ENCODE data around the gene THOC6. TPM values are rescaled to one million over a fixed set of nuclear protein-coding genes. Genes with fewer than 3 reads are reported as not detected.
A peak's percentile ranks its signal among the peaks of the same experiment; 100 is the strongest.

THOC6 gene
- total RNA-seq, 6 experiments from 2014 or later = 18.2 to 21.6 (median 19.9) TPM

DNA sequence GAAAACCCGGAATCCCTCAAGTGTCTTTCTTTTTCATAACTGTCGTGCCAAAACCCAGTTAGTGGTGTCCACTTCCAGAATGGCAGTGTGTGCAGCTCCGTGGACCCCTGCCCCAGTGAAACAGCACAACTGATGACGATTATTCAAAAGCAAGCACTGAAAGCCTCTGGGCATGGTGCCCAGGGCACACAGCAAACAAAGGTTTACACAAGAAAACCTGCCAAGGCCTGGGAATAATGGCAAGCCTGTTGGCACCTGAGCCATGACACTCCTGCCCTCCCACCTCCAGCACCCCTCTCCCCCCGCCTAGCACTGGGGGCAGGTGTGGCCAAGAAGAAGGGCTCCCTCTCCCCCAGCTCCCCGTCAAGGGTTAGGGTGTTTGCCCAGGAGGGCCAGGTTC, 46.4 kb upstream of the THOC6 start:
- Mint-ChIP-seq H3K36me3 (ENCODE audit: low read depth) (no peaks in the 10 kb centered on the region), H3K4me3 (no peak overlapping the region), H3K4me1 (ENCODE audit: low read depth) (peaks cover 18% of the 10 kb centered on the region), H3K27me3 (ENCODE audit: insufficient read depth) (peaks cover 4% of the 10 kb centered on the region; the same call in 1 of the 2 replicates), H3K27ac (no peak overlapping the region), H3K9me3 (no peaks in the 10 kb centered on the region)
- no peak for DNase-seq
- TF ChIP-seq, protein P1, sequence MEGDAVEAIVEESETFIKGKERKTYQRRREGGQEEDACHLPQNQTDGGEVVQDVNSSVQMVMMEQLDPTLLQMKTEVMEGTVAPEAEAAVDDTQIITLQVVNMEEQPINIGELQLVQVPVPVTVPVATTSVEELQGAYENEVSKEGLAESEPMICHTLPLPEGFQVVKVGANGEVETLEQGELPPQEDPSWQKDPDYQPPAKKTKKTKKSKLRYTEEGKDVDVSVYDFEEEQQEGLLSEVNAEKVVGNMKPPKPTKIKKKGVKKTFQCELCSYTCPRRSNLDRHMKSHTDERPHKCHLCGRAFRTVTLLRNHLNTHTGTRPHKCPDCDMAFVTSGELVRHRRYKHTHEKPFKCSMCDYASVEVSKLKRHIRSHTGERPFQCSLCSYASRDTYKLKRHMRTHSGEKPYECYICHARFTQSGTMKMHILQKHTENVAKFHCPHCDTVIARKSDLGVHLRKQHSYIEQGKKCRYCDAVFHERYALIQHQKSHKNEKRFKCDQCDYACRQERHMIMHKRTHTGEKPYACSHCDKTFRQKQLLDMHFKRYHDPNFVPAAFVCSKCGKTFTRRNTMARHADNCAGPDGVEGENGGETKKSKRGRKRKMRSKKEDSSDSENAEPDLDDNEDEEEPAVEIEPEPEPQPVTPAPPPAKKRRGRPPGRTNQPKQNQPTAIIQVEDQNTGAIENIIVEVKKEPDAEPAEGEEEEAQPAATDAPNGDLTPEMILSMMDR (IDR thresholded peaks at IDR 0.05) = no peak

DNA sequence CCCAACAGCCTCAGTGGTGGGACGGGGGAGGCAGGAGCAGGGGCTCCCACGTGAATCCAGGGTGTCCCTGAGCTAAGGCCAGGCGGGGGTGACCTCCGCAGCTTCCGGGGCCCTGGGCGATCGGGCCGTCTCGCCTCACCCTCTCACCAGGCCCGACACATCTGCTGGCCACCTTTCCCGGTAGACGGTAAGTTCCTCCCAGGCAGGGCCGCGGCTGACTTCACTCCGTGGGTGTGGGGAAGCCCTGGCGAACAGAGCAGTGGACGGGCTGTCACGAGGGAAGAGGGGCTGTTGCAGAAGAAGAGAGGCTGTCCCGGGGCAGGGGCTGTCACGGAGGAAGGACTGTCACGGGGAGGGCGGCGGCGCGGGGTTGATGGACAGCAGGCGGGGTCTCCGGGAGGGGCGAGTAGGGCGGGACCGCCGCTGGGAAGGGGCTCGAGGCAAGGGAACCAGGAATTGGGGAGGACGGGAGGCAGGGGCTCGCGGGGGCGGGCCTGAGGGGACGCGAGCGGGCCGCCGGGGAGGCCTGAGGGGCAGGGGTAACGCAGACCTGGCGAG, 44.1 kb upstream of the THOC6 start:
- peaks cover 24% of the 10 kb centered on the region for H3K4me1 Mint-ChIP-seq (ENCODE audit: low read depth)
- H3K4me3 Mint-ChIP-seq = peak overlapping the region; percentile 88
- H3K9me3 Mint-ChIP-seq = no peaks in the 10 kb centered on the region
- H3K27me3 Mint-ChIP-seq (ENCODE audit: insufficient read depth) = peaks cover 3% of the 10 kb centered on the region; the same call in 1 of the 2 replicates
- H3K36me3 Mint-ChIP-seq (ENCODE audit: low read depth) = no peaks in the 10 kb centered on the region
- TF ChIP-seq, protein P1 (IDR thresholded peaks at IDR 0.05) = no peak
- H3K27ac Mint-ChIP-seq = peak overlapping the region; percentile 66
- no peak for DNase-seq

DNA sequence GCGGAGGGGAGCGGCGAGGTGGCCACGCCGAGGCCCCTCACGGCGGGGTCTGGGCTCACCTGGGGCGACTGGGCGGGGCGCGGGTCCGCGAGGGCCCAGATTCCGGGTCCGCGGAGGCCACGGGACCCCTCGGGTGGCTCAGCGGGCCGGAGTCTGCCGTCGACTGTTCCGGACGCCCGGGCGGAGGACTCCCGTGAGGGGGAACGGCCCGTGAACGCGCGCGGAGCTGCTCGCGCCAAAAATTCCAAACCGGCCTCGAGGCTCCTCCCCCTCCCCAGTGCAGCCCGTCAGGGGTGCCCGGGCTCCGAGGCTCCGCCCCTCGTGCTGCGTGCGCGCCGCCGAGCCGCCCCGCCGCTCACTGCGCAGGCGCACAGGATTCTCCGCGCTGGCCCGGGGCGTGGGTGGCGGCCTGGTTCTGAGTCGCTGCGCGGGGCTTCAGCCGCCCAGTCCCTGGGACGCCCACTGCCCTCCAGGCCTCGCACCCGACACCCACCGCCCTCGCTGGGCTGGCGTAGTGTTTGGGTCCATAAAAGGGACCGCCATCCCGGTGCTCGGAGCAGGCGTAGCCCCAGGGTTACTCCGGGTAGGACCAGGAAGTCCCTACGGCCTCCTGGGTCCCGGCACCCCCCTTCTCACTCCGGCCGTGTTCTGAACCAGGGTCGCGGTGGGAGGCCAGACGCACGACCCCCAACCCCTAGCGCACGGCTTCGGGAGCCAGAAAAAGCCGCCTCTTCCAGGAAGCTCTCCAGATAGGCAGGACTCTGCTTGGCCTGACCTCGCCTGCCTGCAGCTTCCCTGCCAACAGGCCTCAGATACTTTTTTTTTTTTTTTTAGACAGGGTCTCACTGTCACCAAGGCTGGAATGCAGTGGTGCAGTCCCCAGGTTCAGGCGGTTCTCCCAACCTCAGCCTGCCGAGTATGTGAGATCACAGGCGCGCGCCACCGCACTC, 43.3 kb upstream of the THOC6 start, which contains the start of gene PKMYT1:
PKMYT1 (minus strand) TSS at position 220 of the 950 bp plus-strand sequence. CDS start 789 bp downstream, outside the sequence.
- Mint-ChIP-seq H3K27me3 (ENCODE audit: insufficient read depth) (peaks cover 5% of the 10 kb centered on the region; the same call in 1 of the 2 replicates), H3K4me3 (peak within 1 kb of the TSS; percentile 88)
- peak; percentile 67 for DNase-seq

DNA sequence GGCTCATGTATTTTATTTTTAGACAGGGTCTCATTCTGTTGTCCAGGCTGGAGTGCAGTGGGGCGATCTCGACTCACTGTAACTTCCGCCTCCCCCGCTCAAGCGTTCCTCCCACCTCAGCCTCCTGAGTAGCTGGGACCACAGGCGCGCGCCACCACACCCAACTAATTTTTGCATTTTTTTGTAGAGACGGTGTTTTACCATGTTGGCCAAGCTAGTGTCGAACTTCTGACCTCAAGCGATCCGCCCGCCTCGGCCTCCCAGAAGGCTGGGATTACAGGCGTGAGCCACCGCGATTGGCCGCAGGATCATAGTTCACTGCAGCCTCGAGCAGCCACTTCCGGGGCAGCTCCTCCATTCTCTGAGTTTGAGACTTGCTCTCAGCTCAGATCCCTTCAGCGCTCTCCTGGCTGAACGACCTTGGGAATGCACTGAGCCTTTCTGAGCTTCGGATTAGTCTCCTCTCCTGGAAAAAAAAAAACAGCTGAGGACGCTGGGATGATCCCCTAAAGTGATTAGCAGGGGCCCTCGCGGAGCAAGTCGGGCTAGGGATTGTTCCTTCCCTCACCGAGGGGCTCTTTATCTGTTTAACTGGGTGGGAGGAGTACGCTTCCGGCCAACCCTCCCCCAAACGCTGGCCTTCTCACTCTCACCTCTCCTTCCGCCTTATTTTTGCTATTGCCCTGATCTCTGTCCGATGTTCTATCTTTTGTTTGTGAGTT, 42.5 kb upstream of the THOC6 start:
- H3K4me1 Mint-ChIP-seq (ENCODE audit: low read depth) = peaks cover 24% of the 10 kb centered on the region
- no peak for DNase-seq
- no peaks in the 10 kb centered on the region for H3K36me3 Mint-ChIP-seq (ENCODE audit: low read depth)
- TF ChIP-seq, protein P1 (IDR thresholded peaks at IDR 0.05) = no peak
- peak overlapping the region; percentile 83 for H3K4me3 Mint-ChIP-seq
- H3K9me3 Mint-ChIP-seq = no peaks in the 10 kb centered on the region
- H3K27ac Mint-ChIP-seq = peak overlapping the region; percentile 73
- H3K27me3 Mint-ChIP-seq (ENCODE audit: insufficient read depth) = peaks cover 7% of the 10 kb centered on the region

More for the DNA sequence above, 43.3 kb upstream of the THOC6 start, which contains the start of gene PKMYT1:
- H3K36me3 Mint-ChIP-seq (ENCODE audit: low read depth) = no peaks in the 10 kb centered on the region
- TF ChIP-seq, protein P1 (IDR thresholded peaks at IDR 0.05) = no peak
- no peaks in the 10 kb centered on the region for H3K9me3 Mint-ChIP-seq
- H3K4me1 Mint-ChIP-seq (ENCODE audit: low read depth) = peaks cover 24% of the 10 kb centered on the region
- H3K27ac Mint-ChIP-seq = peak within 1 kb of the TSS; percentile 73

DNA sequence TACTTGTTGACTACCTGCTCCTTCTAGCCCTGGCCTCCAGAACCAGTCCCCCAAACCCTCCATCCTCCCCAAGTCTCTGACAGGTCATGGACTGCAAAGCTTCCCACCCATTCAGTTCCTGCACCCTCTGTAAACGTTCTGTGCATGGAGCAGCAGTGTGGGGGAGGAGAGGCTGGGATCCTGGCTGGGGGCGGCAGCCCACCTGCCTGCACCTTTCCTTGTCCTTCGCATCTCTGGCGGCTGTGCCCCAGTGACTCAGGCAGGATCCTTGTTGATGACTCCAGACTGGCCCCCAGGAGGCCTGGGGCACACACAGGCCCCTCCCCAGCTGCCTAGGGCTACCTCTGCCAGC, 42.0 kb upstream of the THOC6 start:
- DNase-seq = no peak
- TF ChIP-seq, protein P1 (IDR thresholded peaks at IDR 0.05) = no peak
- Mint-ChIP-seq H3K4me1 (ENCODE audit: low read depth) (peaks cover 24% of the 10 kb centered on the region), H3K27ac (peak overlapping the region; percentile 59), H3K27me3 (ENCODE audit: insufficient read depth) (peaks cover 11% of the 10 kb centered on the region), H3K36me3 (ENCODE audit: low read depth) (no peaks in the 10 kb centered on the region), H3K4me3 (peak overlapping the region; percentile 73), H3K9me3 (no peaks in the 10 kb centered on the region)

All from HFFc6 (cell line).